LHCN-M2 (cell line): ENCODE results near the gene PCDHGA9. TPM values are rescaled to one million over a fixed set of nuclear protein-coding genes. Genes with fewer than 3 reads are reported as not detected.
"Not testable (repeated sequence)": the region's sequence is repeated elsewhere in the genome, so short reads cannot be mapped to it uniquely, and the experiment has no call there.

ENCODE experiments used
- DNase-seq: peaks from one replicate; pipeline ENCODE4 v3.0.0-alpha.2; 2012; ENCODE audit warnings: low read depth
- total RNA-seq: library from RNA; depleted of rRNA; stranded (reverse); fragments of >200 nt; gene quantifications from 2 replicates; pipeline ENCODE4 v1.2.3, GENCODE V29; 2014

Gene PCDHGA9
- total RNA-seq, 1 experiment from 2014 or later, result 0.75 TPM

- DNase-seq, result no peak
These were observed 19.2 kb upstream of the PCDHGA9 start for GRCh38 chr5:141383345-141383744.

- no peak for DNase-seq
These were observed 17.9 kb upstream of the PCDHGA9 start for GRCh38 chr5:141384471-141385267.

- DNase-seq, result not testable (repeated sequence)
These were observed 14.8 kb upstream of the PCDHGA9 start, which contains the start of gene PCDHGB4 for GRCh38 chr5:141387557-141388311. PCDHGB4 (plus strand) TSS chr5:141387698; CDS start chr5:141387885, 187 bp downstream.

- no peak for DNase-seq
These were observed 13.9 kb upstream of the PCDHGA9 start for GRCh38 chr5:141388661-141389060.

DNA sequence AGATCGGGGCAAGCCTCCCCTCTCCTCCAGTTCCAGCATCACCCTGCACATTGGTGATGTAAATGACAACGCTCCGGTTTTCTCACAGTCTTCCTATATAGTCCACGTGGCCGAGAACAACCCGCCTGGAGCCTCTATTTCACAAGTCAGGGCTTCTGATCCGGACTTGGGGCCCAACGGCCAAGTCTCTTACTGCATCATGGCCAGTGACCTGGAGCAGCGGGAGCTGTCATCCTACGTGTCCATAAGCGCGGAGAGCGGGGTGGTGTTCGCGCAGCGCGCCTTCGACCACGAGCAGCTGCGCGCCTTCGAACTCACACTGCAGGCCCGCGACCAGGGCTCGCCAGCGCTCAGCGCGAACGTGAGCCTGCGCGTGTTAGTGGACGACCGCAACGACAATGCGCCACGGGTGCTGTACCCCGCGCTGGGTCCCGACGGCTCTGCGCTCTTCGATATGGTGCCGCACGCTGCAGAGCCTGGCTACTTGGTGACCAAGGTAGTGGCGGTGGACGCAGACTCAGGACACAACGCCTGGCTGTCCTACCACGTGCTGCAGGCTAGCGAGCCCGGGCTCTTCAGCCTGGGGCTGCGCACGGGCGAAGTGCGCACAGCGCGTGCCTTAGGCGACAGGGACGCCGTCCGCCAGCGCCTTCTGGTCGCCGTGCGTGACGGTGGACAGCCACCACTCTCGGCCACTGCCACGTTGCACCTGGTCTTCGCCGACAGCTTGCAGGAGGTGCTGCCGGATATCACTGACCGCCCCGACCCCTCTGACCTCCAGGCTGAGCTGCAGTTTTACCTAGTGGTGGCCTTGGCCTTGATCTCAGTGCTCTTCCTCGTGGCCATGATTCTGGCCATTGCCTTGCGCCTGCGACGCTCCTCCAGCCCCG is 13.2 kb upstream of the PCDHGA9 start:
- DNase-seq, result no peak

- peak; percentile 20 for DNase-seq
These were observed 10.0 kb upstream of the PCDHGA9 start, which contains the start of gene PCDHGA8 for GRCh38 chr5:141392429-141393198. PCDHGA8 (plus strand) TSS chr5:141392633; CDS start chr5:141392814, 181 bp downstream.

GRCh38 chr5:141393267-141393666 is 9.3 kb upstream of the PCDHGA9 start:
- no peak for DNase-seq

DNA sequence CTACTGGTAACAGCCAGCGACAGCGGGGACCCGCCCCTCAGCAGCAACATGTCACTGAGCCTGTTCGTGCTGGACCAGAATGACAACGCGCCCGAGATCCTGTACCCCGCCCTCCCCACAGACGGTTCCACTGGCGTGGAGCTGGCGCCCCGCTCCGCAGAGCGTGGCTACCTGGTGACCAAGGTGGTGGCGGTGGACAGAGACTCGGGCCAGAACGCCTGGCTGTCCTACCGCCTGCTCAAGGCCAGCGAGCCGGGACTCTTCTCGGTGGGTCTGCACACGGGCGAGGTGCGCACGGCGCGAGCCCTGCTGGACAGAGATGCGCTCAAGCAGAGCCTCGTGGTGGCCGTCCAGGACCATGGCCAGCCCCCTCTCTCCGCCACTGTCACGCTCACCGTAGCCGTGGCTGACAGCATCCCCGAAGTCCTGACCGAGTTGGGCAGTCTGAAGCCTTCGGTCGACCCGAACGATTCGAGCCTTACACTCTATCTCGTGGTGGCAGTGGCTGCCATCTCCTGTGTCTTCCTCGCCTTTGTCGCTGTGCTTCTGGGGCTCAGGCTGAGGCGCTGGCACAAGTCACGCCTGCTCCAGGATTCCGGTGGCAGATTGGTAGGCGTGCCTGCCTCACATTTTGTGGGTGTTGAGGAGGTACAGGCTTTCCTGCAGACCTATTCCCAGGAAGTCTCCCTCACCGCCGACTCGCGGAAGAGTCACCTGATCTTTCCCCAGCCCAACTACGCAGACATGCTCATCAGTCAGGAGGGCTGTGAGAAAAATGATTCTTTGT is 8.0 kb upstream of the PCDHGA9 start:
- DNase-seq, result not testable (repeated sequence)

DNA sequence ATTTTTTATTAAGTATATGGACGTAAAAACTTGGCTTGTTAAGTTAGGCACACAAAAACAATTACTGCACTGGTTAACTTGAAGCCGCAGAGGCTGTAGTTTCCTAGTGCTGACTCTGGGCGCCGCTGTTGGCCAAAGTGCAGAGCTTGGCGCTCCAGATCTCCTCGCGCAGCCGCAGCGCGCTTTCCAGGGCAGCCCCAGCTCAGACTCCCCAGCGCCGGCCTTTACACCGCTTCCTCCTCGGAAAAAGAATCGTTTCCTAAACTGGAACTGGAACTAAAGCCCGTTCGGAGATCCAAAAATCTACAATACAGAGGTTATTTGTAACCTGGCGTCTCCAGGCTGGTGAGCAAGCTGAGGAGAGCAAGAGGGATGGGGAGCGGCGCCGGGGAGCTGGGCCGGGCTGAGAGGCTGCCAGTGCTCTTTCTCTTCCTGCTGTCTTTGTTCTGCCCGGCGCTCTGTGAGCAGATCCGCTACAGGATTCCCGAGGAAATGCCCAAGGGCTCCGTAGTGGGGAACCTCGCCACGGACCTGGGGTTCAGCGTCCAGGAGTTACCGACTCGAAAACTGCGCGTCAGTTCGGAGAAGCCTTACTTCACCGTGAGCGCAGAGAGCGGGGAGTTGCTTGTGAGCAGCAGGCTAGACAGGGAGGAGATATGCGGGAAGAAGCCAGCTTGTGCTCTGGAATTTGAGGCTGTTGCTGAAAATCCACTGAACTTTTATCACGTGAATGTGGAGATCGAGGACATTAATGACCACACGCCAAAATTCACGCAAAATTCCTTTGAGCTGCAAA is 4.6 kb upstream of the PCDHGA9 start, which contains the start of gene PCDHGB5:
PCDHGB5 (plus strand) TSS at position 192 of the 796 bp plus-strand sequence; CDS start at position 373, 181 bp downstream.
- DNase-seq, result not testable (repeated sequence)

GRCh38 chr5:141398608-141399007 is 4.0 kb upstream of the PCDHGA9 start:
- no peak for DNase-seq

GRCh38 chr5:141399555-141400258 is 2.9 kb upstream of the PCDHGA9 start:
- no peak for DNase-seq

- no peak for DNase-seq
These were observed 809 bp downstream of the PCDHGA9 start for GRCh38 chr5:141403387-141403786.

DNA sequence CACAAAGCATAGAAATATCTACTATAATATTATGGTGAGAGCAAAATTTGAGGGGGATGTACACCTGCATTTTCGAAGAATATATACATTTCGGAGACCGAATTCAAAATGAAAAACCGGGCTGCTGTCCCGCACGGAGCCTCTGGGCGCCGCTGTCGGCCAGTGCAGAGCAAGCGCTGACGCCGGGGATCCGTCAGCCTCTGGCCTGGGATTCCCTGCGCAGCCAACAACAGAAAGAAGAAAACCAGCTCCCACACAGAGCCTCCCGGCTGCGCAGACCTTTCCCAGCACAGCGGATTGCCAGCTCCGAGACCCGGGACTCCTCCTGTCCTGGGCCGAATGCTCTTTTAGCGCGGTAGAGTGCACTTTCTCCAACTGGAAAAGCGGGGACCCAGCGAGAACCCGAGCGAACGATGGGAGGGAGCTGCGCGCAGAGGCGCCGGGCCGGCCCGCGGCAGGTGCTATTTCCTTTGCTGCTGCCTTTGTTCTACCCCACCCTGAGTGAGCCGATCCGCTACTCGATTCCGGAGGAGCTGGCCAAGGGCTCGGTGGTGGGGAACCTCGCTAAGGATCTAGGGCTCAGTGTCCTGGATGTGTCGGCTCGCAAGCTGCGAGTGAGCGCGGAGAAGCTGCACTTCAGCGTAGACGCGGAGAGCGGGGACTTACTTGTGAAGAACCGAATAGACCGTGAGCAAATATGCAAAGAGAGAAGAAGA is 5.4 kb downstream of the PCDHGA9 start, which contains the start of gene PCDHGB6:
PCDHGB6 (plus strand) TSS at position 232 of the 716 bp plus-strand sequence; CDS start at position 414, 182 bp downstream.
- not testable (repeated sequence) for DNase-seq

GRCh38 chr5:141409598-141410306 is 7.2 kb downstream of the PCDHGA9 start:
- DNase-seq, result no peak

DNA sequence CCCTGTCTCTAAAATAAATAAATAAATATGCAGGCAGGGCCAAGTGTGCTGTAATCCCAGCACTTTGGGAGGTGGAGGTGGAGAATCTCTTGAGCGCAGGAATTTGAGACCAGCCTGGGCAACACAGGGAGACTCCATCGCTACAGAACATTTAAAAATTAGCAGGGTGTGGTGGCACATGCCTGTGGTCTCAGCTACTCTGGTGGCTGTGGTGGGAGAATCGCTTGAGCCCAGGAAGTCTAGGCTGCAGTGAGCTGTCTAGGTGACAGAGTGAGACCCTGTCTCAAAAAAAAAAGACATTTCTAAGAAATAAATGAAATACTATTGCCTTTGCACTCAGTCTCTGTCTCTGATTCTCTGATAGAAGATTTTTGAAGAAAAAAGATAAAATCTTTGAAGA is 9.0 kb downstream of the PCDHGA9 start:
- no peak for DNase-seq

DNA sequence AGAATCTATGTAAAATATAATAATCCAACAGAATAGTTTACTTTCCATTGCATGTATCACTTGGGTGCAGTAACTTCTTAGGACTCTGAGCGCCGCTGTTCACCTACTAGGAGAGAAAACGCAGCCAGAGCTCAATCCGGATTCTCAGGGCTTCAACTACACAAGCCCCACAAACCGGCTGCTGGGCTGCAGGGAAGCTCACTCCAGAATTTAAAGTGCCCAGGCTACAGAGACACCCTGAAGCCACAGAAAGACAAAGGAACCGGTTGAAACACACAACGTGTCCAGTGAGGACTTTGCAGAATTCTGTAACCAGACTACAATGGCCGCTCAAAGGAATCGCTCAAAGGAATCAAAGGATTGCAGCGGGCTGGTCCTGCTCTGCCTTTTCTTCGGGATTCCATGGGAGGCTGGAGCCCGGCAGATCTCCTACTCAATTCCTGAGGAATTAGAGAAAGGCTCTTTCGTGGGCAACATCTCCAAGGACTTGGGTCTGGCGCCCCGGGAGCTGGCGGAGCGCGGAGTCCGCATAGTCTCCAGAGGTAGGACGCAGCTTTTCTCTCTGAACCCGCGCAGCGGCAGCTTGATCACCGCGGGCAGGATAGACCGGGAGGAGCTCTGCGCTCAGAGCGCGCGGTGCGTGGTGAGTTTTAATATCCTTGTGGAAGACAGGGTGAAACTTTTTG is 10.4 kb downstream of the PCDHGA9 start, which contains the start of gene PCDHGA10:
PCDHGA10 (plus strand) TSS at position 134 of the 686 bp plus-strand sequence; CDS start at position 323, 189 bp downstream.
- DNase-seq, result peak; percentile 77
